Measurements from ENCODE around the gene SNRK. TPM values are rescaled to one million over a fixed set of nuclear protein-coding genes. Genes with fewer than 3 reads are reported as not detected.
A peak's percentile ranks its signal among the peaks of the same experiment; 100 is the strongest.

The SNRK gene
- total and polyA plus RNA-seq, 10 donors = 12.0 to 121 (median 99.2) TPM

DNA sequence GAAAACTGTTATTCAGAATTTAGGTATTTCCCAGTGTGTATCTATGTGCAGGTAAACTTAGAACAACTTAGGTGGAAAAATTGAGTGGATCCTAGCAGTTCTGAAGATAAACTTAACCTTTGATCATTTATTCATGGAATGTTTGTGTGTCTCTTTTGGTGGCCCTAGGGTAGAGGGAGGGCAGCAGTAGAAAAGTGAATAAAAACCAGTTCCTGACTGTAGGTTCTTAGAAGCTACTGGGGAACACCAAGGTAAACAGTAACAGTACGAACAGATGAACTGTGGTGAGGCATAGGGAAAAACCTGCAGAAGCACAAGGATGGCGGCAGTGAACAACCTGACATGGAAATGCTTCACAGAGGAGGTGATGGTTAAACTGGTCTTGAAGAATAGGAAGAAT lies 2.5 kb downstream of the SNRK start:
- no peak for DNase-seq
- Histone ChIP-seq H3K4me1 (peaks cover 56 to 78% (median 71%) of the 10 kb centered on the region in 6 donors), H3K9me3 (no peaks in the 10 kb centered on the region), H3K36me3 (peaks cover 0 to 13% (median 0%) of the 10 kb centered on the region in 6 donors), H3K4me3 (peak overlapping the region; percentile 34 to 80 (median 58)), H3K27ac (peak overlapping the region in 7 of 8 donors; percentile 90 to 99 (median 95)), H3K27me3 (replicated peaks in 1 of 7) (no peaks in the 10 kb centered on the region)
- TF ChIP-seq, protein P1, sequence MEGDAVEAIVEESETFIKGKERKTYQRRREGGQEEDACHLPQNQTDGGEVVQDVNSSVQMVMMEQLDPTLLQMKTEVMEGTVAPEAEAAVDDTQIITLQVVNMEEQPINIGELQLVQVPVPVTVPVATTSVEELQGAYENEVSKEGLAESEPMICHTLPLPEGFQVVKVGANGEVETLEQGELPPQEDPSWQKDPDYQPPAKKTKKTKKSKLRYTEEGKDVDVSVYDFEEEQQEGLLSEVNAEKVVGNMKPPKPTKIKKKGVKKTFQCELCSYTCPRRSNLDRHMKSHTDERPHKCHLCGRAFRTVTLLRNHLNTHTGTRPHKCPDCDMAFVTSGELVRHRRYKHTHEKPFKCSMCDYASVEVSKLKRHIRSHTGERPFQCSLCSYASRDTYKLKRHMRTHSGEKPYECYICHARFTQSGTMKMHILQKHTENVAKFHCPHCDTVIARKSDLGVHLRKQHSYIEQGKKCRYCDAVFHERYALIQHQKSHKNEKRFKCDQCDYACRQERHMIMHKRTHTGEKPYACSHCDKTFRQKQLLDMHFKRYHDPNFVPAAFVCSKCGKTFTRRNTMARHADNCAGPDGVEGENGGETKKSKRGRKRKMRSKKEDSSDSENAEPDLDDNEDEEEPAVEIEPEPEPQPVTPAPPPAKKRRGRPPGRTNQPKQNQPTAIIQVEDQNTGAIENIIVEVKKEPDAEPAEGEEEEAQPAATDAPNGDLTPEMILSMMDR (IDR thresholded peaks at IDR 0.05 in 8 of 11, conservative IDR thresholded peaks at IDR 0.05 in 3 of 11) = no peak
- TF ChIP-seq POLR2A (IDR thresholded peaks at IDR 0.05) (no peak), POLR2AphosphoS5 (IDR thresholded peaks at IDR 0.05) (no peak)
- intact Hi-C loops (cut with DNase I; ENCODE audit: low total_unique reads) = no loop called here
- WGBS, 5 donors = 47 to 59% (median 51%) methylated on average over 2 of the region's 2 CpGs

DNA sequence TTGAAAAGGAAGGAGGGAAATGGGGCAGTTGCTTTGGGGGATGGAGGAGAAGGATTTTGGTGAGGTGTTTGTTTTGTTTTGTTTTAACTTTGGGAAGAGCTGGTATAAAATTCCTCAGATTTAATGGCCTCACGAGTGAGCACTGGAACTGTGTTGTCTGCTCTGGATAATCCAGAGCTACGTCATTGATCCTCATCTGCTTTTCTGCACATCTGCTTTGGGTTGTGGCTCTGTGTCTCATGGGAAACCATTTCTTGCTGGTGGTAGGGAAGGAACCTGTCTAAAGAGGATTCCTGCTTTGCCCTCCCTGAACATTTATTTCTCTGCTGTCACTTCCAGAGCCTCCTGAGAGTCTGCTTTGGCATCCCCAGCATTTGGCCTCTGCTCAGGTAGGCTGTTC lies 3.1 kb downstream of the SNRK start:
- 38 to 56% (median 45%) methylated on average over 2 of the region's 2 CpGs for WGBS, 5 donors
- Histone ChIP-seq H3K36me3 (peaks cover 0 to 13% (median 0%) of the 10 kb centered on the region in 6 donors), H3K9me3 (no peaks in the 10 kb centered on the region), H3K4me1 (peaks cover 61 to 84% (median 76%) of the 10 kb centered on the region in 6 donors), H3K27me3 (replicated peaks in 1 of 7) (no peaks in the 10 kb centered on the region), H3K27ac (peak overlapping the region; percentile 43 to 99 (median 94)), H3K4me3 (peak overlapping the region in 7 of 8 donors; percentile 55 to 80 (median 60))
- no peak for TF ChIP-seq POLR2AphosphoS5 (IDR thresholded peaks at IDR 0.05)
- TF ChIP-seq, protein P1 (IDR thresholded peaks at IDR 0.05 in 8 of 11, conservative IDR thresholded peaks at IDR 0.05 in 3 of 11) = no peak
- TF ChIP-seq POLR2A (IDR thresholded peaks at IDR 0.05) = no peak
- no peak for DNase-seq
- intact Hi-C loops (cut with DNase I; ENCODE audit: low total_unique reads) = no loop called here

DNA sequence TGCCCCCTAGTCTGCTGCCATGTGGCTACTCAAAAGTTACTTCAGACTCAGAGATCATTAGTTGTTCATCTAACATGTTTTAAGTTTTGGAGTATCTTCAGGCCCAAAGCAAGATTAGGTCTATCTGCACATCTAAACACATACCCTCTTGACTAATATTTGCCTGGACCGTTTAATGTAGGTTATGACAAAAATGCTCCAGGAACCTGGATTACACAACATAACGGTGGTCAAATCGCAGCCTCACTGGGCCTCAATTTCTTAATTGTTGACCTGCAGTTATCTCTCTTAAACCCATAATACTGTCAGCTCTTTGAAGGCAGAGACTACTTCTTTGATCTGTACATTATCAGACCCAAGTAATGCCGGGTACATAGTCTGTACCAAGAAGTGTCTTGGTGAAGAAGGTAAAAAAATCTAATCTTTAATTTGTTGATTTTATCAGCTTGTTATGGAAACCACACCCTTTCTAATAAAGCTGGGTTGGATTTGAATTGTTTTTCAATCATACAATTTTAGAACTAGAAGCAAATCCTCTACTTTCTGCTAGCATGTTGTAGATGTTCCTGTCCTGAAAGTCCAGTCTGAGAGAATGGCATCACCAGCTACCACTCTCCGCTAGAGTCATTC lies 3.6 kb downstream of the SNRK start:
- DNase-seq = no peak
- TF ChIP-seq, protein P1 (IDR thresholded peaks at IDR 0.05 in 8 of 11, conservative IDR thresholded peaks at IDR 0.05 in 3 of 11) = no peak
- no peak for TF ChIP-seq POLR2A (IDR thresholded peaks at IDR 0.05)
- TF ChIP-seq POLR2AphosphoS5 (IDR thresholded peaks at IDR 0.05) = no peak
- H3K4me1 ChIP-seq = peaks cover 67 to 90% (median 82%) of the 10 kb centered on the region in 6 donors
- H3K36me3 ChIP-seq = peaks cover 0 to 13% (median 0%) of the 10 kb centered on the region in 6 donors
- H3K4me3 ChIP-seq = peak overlapping the region in 6 of 8 donors; percentile 55 to 80 (median 60)
- WGBS, 5 donors = 43 to 69% (median 54%) methylated on average over 5 of the region's 5 CpGs
- H3K27me3 ChIP-seq (replicated peaks in 1 of 7) = no peaks in the 10 kb centered on the region
- intact Hi-C loops (cut with DNase I; ENCODE audit: low total_unique reads) = loop anchor here (10.0 kb wide), 2 partner anchors 55 to 95 kb away; no protein-coding TSS in a partner anchor
- H3K27ac ChIP-seq = peak overlapping the region; percentile 43 to 99 (median 94)
- H3K9me3 ChIP-seq = no peaks in the 10 kb centered on the region

DNA sequence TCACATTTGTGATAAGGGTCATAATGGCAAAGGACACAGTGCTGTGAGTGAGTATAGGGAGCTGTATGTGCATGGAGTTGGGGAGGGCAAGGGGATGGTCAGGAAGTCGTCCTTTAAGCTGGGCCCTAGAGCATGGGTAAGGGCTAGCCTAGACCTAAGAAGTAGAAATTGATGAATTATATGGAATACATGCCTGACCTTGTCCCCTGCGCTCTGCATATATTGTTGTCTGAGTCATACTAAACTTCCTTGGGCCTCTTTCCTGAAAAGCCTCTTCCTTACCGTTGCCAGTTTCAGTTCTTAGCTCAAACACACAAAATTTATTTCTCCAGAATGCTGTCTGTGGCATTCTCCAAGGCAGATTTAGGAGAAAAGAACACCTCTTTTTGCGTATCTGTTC lies 4.6 kb downstream of the SNRK start:
- Histone ChIP-seq H3K27me3 (replicated peaks in 1 of 7) (no peaks in the 10 kb centered on the region), H3K36me3 (peaks cover 0 to 13% (median 0%) of the 10 kb centered on the region in 6 donors), H3K9me3 (no peaks in the 10 kb centered on the region), H3K4me1 (peaks cover 73 to 91% (median 86%) of the 10 kb centered on the region in 6 donors), H3K4me3 (peak overlapping the region in 3 of 8 donors; percentile 60 to 80 (median 64)), H3K27ac (peak overlapping the region in 7 of 8 donors; percentile 51 to 99 (median 95))
- TF ChIP-seq POLR2A (IDR thresholded peaks at IDR 0.05) = no peak
- TF ChIP-seq, protein P1 (IDR thresholded peaks at IDR 0.05 in 8 of 11, conservative IDR thresholded peaks at IDR 0.05 in 3 of 11) = no peak
- no peak for TF ChIP-seq POLR2AphosphoS5 (IDR thresholded peaks at IDR 0.05)
- intact Hi-C loops (cut with DNase I; ENCODE audit: low total_unique reads) = loop anchor here (10.0 kb wide), 2 partner anchors 54 to 94 kb away; no protein-coding TSS in a partner anchor
- 16 to 24% (median 19%) methylated on average over 4 of the region's 4 CpGs for WGBS, 5 donors
- DNase-seq = no peak
